Breast epithelium (tissue), 4 donors: ENCODE measurements around the gene PIK3CG. TPM values are rescaled to one million over a fixed set of nuclear protein-coding genes. Genes with fewer than 3 reads are reported as not detected.
"Not testable (repeated sequence)": the region's sequence is repeated elsewhere in the genome, so short reads cannot be mapped to it uniquely, and the experiment has no call there.

Source experiments
- DNase-seq, 2 donors: peaks; one replicate each; pipeline ENCODE4 v3.0.0-alpha.2; 2019; ENCODE audit warnings: low spot score in 2 of 2
- H3K27ac ChIP-seq, 2 donors: fragments of 200-600 bp; sonication (generic) in 1 of 2; one replicate each; pipeline ENCODE4 v1.5.1; 2016 to 2019; ENCODE audit warnings: mild to moderate bottlenecking in 1 of 2
- H3K27me3 ChIP-seq, 2 donors: fragments of 200-600 bp; sonication (generic) in 1 of 2; one replicate each; pipeline versions ENCODE4 v1.5.1 to v1.6.0; 2017 to 2019; ENCODE audit warnings: control low read depth in 1 of 2, mild to moderate bottlenecking in 1 of 2
- H3K36me3 ChIP-seq: fragments of 200-600 bp; one replicate; pipeline ENCODE4 v1.5.1; 2019
- H3K4me1 ChIP-seq, 2 donors: fragments of 200-600 bp; sonication (generic); one replicate each; pipeline ENCODE4 v1.5.1; 2016 to 2019; ENCODE audit warnings: control low read depth in 1 of 2
- H3K4me3 ChIP-seq, 3 donors: fragments of 200-600 bp; sonication (generic); 1 replicate in 2 of 3; 2 replicates in 1 of 3; pipeline ENCODE4 v1.5.1; 2016 to 2019; ENCODE audit warnings: mild to moderate bottlenecking in 3 of 3, moderate library complexity in 2 of 3
- H3K9me3 ChIP-seq, 2 donors: fragments of 200-600 bp; sonication (generic) in 1 of 2; one replicate each; pipeline ENCODE4 v1.5.1; 2016 to 2019; ENCODE audit warnings: control low read depth in 1 of 2
- POLR2A ChIP-seq: fragments of 450-650 bp; IDR thresholded peaks from one replicate; pipeline ENCODE4 v1.6.1; 2016; ENCODE audit warnings: antibody characterized with exemption, mild to moderate bottlenecking, moderate library complexity
- POLR2AphosphoS5 ChIP-seq, 3 donors: sonication (generic); formaldehyde crosslinking; IDR thresholded peaks; one replicate each; pipeline ENCODE4 v1.6.1; 2017; ENCODE audit warnings: antibody characterized with exemption in 3 of 3
- intact Hi-C: fragments of 100-400 bp; cut with DNase I; formaldehyde crosslinking; loops from one replicate; pipeline ENCODE4 v1.15.1; 2023; ENCODE audit warnings: low total_unique reads
- total RNA-seq, 3 donors: library from RNA; depleted of rRNA; stranded (reverse); fragments of >200 nt; gene quantifications; one replicate each; pipeline ENCODE4 v1.1.0, GENCODE V29; 2016
- TF ChIP-seq, protein P1 (sequence below), 3 donors: fragments of 450-650 bp; IDR thresholded peaks; one replicate each; pipeline ENCODE4 v1.5.1; 2016 to 2017; ENCODE audit warnings: antibody characterized with exemption in 3 of 3, mild to moderate bottlenecking in 3 of 3, moderate library complexity in 3 of 3

PIK3CG gene
- total RNA-seq, 3 donors from 2014 or later: 3.3 to 12.0 (median 5.4) TPM

DNA sequence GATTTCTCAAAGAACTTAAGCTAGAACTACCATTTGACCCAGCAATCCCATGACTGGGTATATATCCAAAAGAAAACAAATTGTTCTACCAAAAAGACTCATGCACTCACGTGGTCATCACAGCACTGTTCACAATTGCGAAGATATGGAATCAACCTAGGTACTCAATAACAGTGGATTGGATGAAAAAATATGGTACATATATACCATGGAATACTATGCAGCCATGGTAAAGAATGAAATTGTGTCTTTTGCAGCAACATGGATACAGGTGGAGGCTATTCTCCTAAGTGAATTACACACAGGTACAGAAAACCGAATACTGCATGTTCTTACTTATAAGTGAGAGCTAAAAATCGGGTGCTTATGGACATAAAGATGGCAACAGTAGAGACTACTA lies 61.8 kb downstream of the PIK3CG start:
- Histone ChIP-seq H3K27me3 (no peaks in the 10 kb centered on the region), H3K27ac (no peak overlapping the region), H3K4me1 (no peaks in the 10 kb centered on the region), H3K4me3 (no peak overlapping the region), H3K9me3 (no peaks in the 10 kb centered on the region), H3K36me3 (no peaks in the 10 kb centered on the region)
- DNase-seq: no peak
- intact Hi-C loops: no loop called here
- TF ChIP-seq POLR2AphosphoS5 (IDR thresholded peaks at IDR 0.05) (no peak), POLR2A (no peak)
- TF ChIP-seq, protein P1, sequence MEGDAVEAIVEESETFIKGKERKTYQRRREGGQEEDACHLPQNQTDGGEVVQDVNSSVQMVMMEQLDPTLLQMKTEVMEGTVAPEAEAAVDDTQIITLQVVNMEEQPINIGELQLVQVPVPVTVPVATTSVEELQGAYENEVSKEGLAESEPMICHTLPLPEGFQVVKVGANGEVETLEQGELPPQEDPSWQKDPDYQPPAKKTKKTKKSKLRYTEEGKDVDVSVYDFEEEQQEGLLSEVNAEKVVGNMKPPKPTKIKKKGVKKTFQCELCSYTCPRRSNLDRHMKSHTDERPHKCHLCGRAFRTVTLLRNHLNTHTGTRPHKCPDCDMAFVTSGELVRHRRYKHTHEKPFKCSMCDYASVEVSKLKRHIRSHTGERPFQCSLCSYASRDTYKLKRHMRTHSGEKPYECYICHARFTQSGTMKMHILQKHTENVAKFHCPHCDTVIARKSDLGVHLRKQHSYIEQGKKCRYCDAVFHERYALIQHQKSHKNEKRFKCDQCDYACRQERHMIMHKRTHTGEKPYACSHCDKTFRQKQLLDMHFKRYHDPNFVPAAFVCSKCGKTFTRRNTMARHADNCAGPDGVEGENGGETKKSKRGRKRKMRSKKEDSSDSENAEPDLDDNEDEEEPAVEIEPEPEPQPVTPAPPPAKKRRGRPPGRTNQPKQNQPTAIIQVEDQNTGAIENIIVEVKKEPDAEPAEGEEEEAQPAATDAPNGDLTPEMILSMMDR (IDR thresholded peaks at IDR 0.05): no peak

DNA sequence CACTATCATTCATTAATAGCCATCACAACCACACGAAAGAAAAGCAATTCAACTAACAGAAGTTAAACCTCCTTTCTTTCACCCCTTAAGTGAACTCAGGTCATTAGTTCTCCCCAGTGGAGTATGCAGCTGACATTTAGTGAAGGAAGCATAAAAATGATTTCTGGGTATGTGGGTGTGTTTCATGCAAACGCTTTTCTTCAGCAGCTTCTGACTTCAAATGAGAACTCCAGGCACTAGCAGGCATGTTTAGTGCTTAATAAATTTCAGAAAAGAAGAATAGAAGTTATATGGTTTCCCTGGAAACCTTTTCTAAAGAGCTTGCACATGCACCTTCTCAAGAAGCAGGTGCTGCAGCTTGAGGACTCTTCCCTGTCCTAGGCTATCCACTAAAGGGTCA lies 62.5 kb downstream of the PIK3CG start:
- Histone ChIP-seq H3K27me3 (no peaks in the 10 kb centered on the region), H3K4me1 (no peaks in the 10 kb centered on the region), H3K27ac (no peak overlapping the region), H3K4me3 (no peak overlapping the region), H3K36me3 (no peaks in the 10 kb centered on the region), H3K9me3 (no peaks in the 10 kb centered on the region)
- intact Hi-C loops: no loop called here
- DNase-seq: no peak
- TF ChIP-seq POLR2A (no peak), POLR2AphosphoS5 (IDR thresholded peaks at IDR 0.05) (no peak)

DNA sequence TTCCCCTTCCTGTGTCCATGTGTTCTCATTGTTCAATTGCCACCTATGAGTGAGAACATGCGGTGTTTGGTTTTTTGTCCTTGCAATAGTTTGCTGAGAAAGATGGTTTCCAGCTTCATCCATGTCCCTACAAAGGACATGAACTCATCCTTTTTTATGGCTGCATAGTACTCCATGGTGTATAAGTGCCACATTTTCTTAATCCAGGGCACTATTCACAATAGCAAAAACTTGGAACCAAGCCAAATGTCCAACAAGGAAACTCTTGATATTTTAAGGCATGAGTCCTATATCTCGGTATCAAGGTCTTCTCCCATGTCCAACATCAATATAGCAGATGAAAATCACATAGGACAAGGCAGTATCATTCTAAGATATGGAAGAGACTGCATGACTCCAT lies 64.5 kb downstream of the PIK3CG start:
- H3K27me3 ChIP-seq, intact Hi-C loops, DNase-seq, H3K4me1 ChIP-seq, H3K4me3 ChIP-seq, H3K27ac ChIP-seq, H3K36me3 ChIP-seq, H3K9me3 ChIP-seq: not testable (repeated sequence)

DNA sequence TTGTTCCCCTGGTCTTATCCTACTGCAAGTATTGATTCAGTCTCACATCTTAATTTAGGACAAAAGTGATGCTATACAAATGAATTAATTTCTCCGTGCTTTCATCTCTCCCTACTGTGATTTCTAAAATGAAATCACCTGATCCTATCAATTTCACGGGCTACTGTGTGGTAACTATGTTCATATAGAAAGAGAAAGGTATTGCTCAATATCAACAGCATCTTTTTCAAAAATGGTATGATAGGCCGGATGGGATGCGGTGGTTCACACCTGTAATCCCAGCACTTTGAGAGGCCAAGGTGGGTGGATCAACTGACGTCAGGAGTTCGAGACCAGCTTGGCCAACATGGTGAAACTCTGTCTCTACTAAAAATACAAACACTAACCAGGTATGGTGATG lies 71.2 kb downstream of the PIK3CG start:
- Histone ChIP-seq H3K4me1 (no peaks in the 10 kb centered on the region), H3K36me3 (no peaks in the 10 kb centered on the region), H3K27me3 (no peaks in the 10 kb centered on the region), H3K4me3 (no peak overlapping the region), H3K27ac (no peak overlapping the region), H3K9me3 (no peaks in the 10 kb centered on the region)
- no peak for DNase-seq
- TF ChIP-seq POLR2A (no peak), POLR2AphosphoS5 (IDR thresholded peaks at IDR 0.05) (no peak)
- TF ChIP-seq, protein P1 (IDR thresholded peaks at IDR 0.05): no peak
- intact Hi-C loops: no loop called here

DNA sequence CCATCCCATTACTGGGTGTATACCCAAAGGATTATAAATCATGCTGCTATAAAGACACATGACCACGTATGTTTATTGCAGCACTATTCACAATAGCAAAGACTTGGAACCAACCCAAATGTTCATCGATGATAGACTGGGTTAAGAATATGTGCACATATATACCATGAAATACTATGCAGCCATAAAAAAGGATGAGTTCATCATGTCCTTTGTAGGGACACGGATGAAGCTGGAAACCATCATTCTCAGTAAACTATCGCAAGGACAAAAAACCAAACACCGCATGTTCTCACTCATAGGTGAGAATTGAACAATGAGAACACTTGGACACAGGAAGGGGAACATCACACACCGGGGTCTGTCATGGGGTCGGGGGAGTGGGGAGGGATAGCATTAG lies 73.0 kb downstream of the PIK3CG start:
- intact Hi-C loops, H3K27me3 ChIP-seq, H3K4me3 ChIP-seq, H3K27ac ChIP-seq, H3K9me3 ChIP-seq, H3K36me3 ChIP-seq, DNase-seq, H3K4me1 ChIP-seq: not testable (repeated sequence)

DNA sequence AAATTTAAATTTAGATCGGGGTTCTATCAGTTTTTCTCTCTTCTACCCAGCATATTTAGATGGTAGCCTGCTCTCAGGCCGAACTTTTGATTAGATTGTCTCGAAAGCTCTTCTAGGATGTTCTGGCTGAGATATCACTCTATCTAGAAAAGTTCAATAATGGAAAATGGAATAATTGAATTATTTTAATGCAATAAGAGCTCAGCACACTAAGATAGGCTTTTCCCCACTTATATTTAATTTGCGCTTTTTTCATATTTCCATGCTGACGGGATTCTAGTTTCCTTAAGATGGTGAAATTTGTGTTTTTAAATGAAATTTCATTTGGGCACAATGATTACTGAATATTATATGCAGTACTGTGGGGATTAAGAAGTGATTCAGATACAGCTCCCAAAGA lies 73.7 kb downstream of the PIK3CG start:
- DNase-seq: no peak
- Histone ChIP-seq H3K4me1 (no peaks in the 10 kb centered on the region), H3K27ac (no peak overlapping the region), H3K4me3 (no peak overlapping the region), H3K9me3 (no peaks in the 10 kb centered on the region), H3K36me3 (no peaks in the 10 kb centered on the region), H3K27me3 (no peaks in the 10 kb centered on the region)
- intact Hi-C loops: no loop called here
- TF ChIP-seq POLR2A (no peak), POLR2AphosphoS5 (IDR thresholded peaks at IDR 0.05) (no peak)
- TF ChIP-seq, protein P1 (IDR thresholded peaks at IDR 0.05): no peak

DNA sequence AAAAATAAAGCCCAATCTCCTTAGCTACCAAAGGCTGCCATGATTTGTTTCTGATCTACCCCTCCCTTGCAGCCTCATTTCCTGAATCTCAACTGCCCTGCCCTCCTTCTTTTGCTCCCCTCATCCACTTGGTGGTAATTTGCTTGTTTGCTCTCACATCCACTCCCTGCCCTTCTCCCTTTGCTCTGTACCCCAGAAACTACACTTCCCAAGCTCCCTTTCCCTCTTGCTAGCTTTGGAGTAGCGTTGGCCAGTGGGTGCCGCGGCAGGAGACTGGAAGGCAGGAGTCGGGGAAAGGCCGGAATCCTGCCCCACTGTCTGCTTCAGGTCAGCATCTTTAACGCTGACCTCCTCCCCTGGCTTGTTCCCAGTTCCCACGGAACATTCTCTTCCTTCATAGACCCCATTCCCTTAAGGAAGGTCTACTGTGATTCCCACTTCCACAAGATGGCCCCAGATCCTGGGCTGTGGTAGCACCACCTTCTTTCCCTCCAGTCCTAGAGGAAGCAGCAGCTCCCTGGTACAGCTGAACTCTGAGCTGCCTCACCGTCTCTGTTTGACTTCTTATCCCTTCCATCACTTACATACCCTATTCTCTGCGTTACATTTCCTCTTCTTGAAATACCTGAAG lies 79.1 kb downstream of the PIK3CG start:
- Histone ChIP-seq H3K36me3 (no peaks in the 10 kb centered on the region), H3K9me3 (no peaks in the 10 kb centered on the region), H3K27me3 (no peaks in the 10 kb centered on the region), H3K4me3 (no peak overlapping the region), H3K4me1 (no peaks in the 10 kb centered on the region), H3K27ac (no peak overlapping the region)
- DNase-seq: no peak
- TF ChIP-seq, protein P1 (IDR thresholded peaks at IDR 0.05): no peak
- TF ChIP-seq POLR2AphosphoS5 (IDR thresholded peaks at IDR 0.05) (no peak), POLR2A (no peak)
- intact Hi-C loops: no loop called here
